HepG2 (cell line): ENCODE measurements around the gene MRPS5. TPM values are rescaled to one million over a fixed set of nuclear protein-coding genes. Genes with fewer than 3 reads are reported as not detected.
"Not testable (repeated sequence)": the region's sequence is repeated elsewhere in the genome, so short reads cannot be mapped to it uniquely, and the experiment has no call there.

Source experiments
- ATAC-seq: fragments of 200-7000 bp; cut with Tn5 transposase; 3 replicates; pipeline ENCODE4 v1.9.1; 2020; ENCODE audit warnings: mild to moderate bottlenecking, moderate library complexity
- BruUV-seq: library from RNA; stranded (reverse); fragments of 400-500 nt; replicated peaks from 2 replicates; lab custom pipeline; 2021; lab: Mats Ljungman, UMichigan
- CTCF ChIA-PET: fragments of 300-600 bp; formaldehyde crosslinking; extraction: SDS; loops from one replicate; lab custom pipeline; 2021; ENCODE audit warnings: low total read pairs, inconsistent platforms, low intra/inter-chr PET ratio; lab: Yijun Ruan, JAX
- POLR2A ChIA-PET: fragments of 350-600 bp; sonication (Branson Sonifier 250); formaldehyde crosslinking; loops from one replicate; lab custom pipeline; 2020; ENCODE audit warnings: antibody characterized with exemption, inconsistent platforms; lab: Yijun Ruan, JAX
- DNase-seq: peaks from one replicate; pipeline ENCODE4 v3.0.0-alpha.2; 2015; ENCODE audit warnings: low spot score
- FAIRE-seq: peaks from 3 replicates; lab custom pipeline; 2011; peaks lifted over from hg19 to GRCh38; lab: Jason Lieb, UNC
- H2AFZ ChIP-seq: one replicate; pipeline ENCODE4 v1.6.1; 2011; ENCODE audit warnings: low read length, inconsistent platforms
- H3K27ac ChIP-seq: fragments of 300-600 bp; 3 replicates; pipeline ENCODE4 v1.8.0; 2011; ENCODE audit warnings: mixed run types, mild to moderate bottlenecking, mixed read lengths, low read length, inconsistent platforms; ENCODE audit not compliant: insufficient read depth; ENCODE audit errors: extremely low read length
- H3K27me3 ChIP-seq, 2 experiments: fragments of 200-600 bp in 1 of 2; 2 replicates in 1 of 2; 3 replicates in 1 of 2; pipeline versions ENCODE4 v1.6.0 to v1.8.0; 2011; ENCODE audit warnings: low read length in 2 of 2, mild to moderate bottlenecking in 2 of 2, moderate library complexity in 2 of 2, inconsistent platforms in 1 of 2; ENCODE audit not compliant: insufficient read depth in 2 of 2, control insufficient read depth in 1 of 2
- H3K36me3 ChIP-seq, 2 experiments: fragments of 200-600 bp in 1 of 2; replicated peaks in 1 of 2; 2 replicates in 1 of 2; 3 replicates in 1 of 2; pipeline versions ENCODE4 v1.5.1 to v1.8.0; 2011; ENCODE audit warnings: low read length in 2 of 2, inconsistent platforms in 1 of 2; ENCODE audit not compliant: insufficient read depth in 2 of 2, control insufficient read depth in 1 of 2
- H3K4me1 ChIP-seq: 2 replicates; pipeline ENCODE4 v1.5.1; 2012; ENCODE audit warnings: low read length, inconsistent platforms; ENCODE audit not compliant: insufficient read depth
- H3K4me2 ChIP-seq: 2 replicates; pipeline ENCODE4 v1.6.0; 2011; ENCODE audit warnings: low read depth, low read length, inconsistent platforms
- H3K4me3 ChIP-seq, 3 experiments: fragments of 200-600 bp in 1 of 3; sonication (generic), shearing (Covaris generic) in 1 of 3; replicated peaks in 1 of 3; 2 replicates each; pipeline ENCODE4 v1.5.1; 2011 to 2016; ENCODE audit warnings: low read length in 3 of 3, inconsistent platforms in 2 of 3, low read depth in 2 of 3, mild to moderate bottlenecking in 2 of 3, control low read depth in 1 of 3, mixed read lengths in 1 of 3; ENCODE audit not compliant: insufficient read depth in 1 of 3
- H3K79me2 ChIP-seq: one replicate; pipeline ENCODE4 v1.6.1; 2011; ENCODE audit warnings: low read length, inconsistent platforms; ENCODE audit not compliant: insufficient read depth
- H3K9ac ChIP-seq: 2 replicates; pipeline ENCODE4 v1.6.0; 2011; ENCODE audit warnings: mild to moderate bottlenecking, low read depth, low read length, inconsistent platforms; ENCODE audit not compliant: insufficient read depth
- H3K9me3 ChIP-seq: 2 replicates; pipeline ENCODE4 v1.5.1; 2012; ENCODE audit warnings: mild to moderate bottlenecking, low read length
- H4K20me1 ChIP-seq: 2 replicates; pipeline ENCODE4 v1.6.0; 2011; ENCODE audit warnings: inconsistent platforms, mild to moderate bottlenecking, low read length, moderate library complexity; ENCODE audit not compliant: insufficient read depth
- RFX1 ChIP-seq: fragments of 450-650 bp; IDR thresholded peaks from 2 replicates; pipeline ENCODE4 v1.6.1; 2017
- YEATS2 ChIP-seq: sonication (generic); formaldehyde crosslinking; IDR thresholded peaks from 2 replicates; pipeline ENCODE4 v1.4.0; 2020; ENCODE audit warnings: missing genetic modification reagents, borderline replicate concordance
- ZBTB46 ChIP-seq: sonication (generic); formaldehyde crosslinking; IDR thresholded peaks from 2 replicates; pipeline ENCODE4 v1.4.0; 2020; ENCODE audit warnings: mild to moderate bottlenecking, missing genetic modification reagents, borderline replicate concordance
- ZFP1 ChIP-seq: IDR thresholded peaks from 2 replicates; pipeline ENCODE4 v1.6.1; 2016
- ZNF432 ChIP-seq: sonication (generic); formaldehyde crosslinking; IDR thresholded peaks from 2 replicates; pipeline ENCODE4 v1.5.0; 2020; ENCODE audit warnings: missing genetic modification reagents, mild to moderate bottlenecking, borderline replicate concordance
- WGBS: methylation state at CpG from one replicate; pipeline ENCODE4 v1.1.6; 2017; ENCODE audit warnings: low lambda C conversion rate; 5-methylcytosine and 5-hydroxymethylcytosine counted together
- in situ Hi-C: cut with HindIII; loops from 2 replicates; pipeline ENCODE4 v1.10.0; 2017; ENCODE audit warnings: low pct_unique_long_range_greater_than_20kb; ENCODE audit not compliant: extremely low pct_ligation_motif_present
- intact Hi-C: fragments of 100-400 bp; cut with micrococcal nuclease; formaldehyde crosslinking; loops from one replicate; pipeline ENCODE4 v1.10.0; 2022; ENCODE audit not compliant: unreplicated experiment
- polyA plus RNA-seq, 8 experiments: library from polyadenylated mRNA; depleted of rRNA in 3 of 8; stranded (reverse) in 7 of 8; unstranded in 1 of 8; fragments of >200 nt; fragmentation: Illumina TruSeq in 4 of 8; extraction: Trizol in 4 of 8; gene quantifications; 2 replicates each; pipeline versions ENCODE4 v1.2.1 to v1.2.3, GENCODE V29; 2011 to 2016; ENCODE audit warnings: low read depth in 4 of 8, missing spikeins in 1 of 8, mixed read lengths in 1 of 8; ENCODE audit not compliant: insufficient read depth in 1 of 8
- total RNA-seq, 5 experiments: library from RNA; depleted of rRNA; stranded (reverse); fragments of >200 nt; fragmentation: Illumina TruSeq; extraction: Trizol; gene quantifications; 2 replicates each; pipeline ENCODE4 v1.2.3, GENCODE V29; 2016; ENCODE audit warnings: low read depth in 1 of 5

Gene MRPS5
- total and polyA plus RNA-seq, 2 of the 13 experiments (the other 11 are each of a cell fraction or from before 2014, with no cell fraction given), result 98.8 to 134 TPM

GRCh38 chr2:95099910-95100309 is 21.7 kb downstream of the MRPS5 start:
- peaks cover 15 to 57% of the 10 kb centered on the region in 2 experiments for H3K36me3 ChIP-seq
- no peaks in the 10 kb centered on the region for H4K20me1 ChIP-seq
- no peak overlapping the region for H3K9ac ChIP-seq
- H2AFZ ChIP-seq, result no peak overlapping the region
- H3K4me2 ChIP-seq, result no peak overlapping the region
- in situ Hi-C loops (no loop called here), intact Hi-C loops (no loop called here)
- no peaks in the 10 kb centered on the region for H3K9me3 ChIP-seq
- POLR2A ChIA-PET, result no interaction called here
- no peaks in the 10 kb centered on the region for H3K27me3 ChIP-seq
- no peak for FAIRE-seq
- TF ChIP-seq ZNF432 (CRISPR knock-in tag) (no peak), YEATS2 (CRISPR knock-in tag) (no peak), ZFP1 (CRISPR knock-in tag) (no peak), RFX1 (no peak), ZBTB46 (CRISPR knock-in tag) (no peak)
- no peak overlapping the region for H3K4me3 ChIP-seq
- DNase-seq, result no peak
- H3K4me1 ChIP-seq, result no peaks in the 10 kb centered on the region
- ATAC-seq, result no peak
- H3K79me2 ChIP-seq, result peaks cover 4% of the 10 kb centered on the region
- 100% methylated on average over 2 of the region's 2 CpGs for WGBS
- no TSS peak for BruUV-seq
- no peak overlapping the region for H3K27ac ChIP-seq
- CTCF ChIA-PET, result no interaction called here

GRCh38 chr2:95098273-95098672 is 23.3 kb downstream of the MRPS5 start:
- POLR2A ChIA-PET, result not testable (repeated sequence)

More at GRCh38 chr2:95098273-95098672, 23.3 kb downstream of the MRPS5 start:
- H3K9me3 ChIP-seq, H3K79me2 ChIP-seq, H3K27ac ChIP-seq, BruUV-seq, H4K20me1 ChIP-seq, FAIRE-seq, H3K4me3 ChIP-seq, in situ Hi-C loops, H3K4me2 ChIP-seq, H3K27me3 ChIP-seq, ATAC-seq, CTCF ChIA-PET, H2AFZ ChIP-seq, intact Hi-C loops, DNase-seq, H3K9ac ChIP-seq, H3K4me1 ChIP-seq: not testable (repeated sequence)
- H3K36me3 ChIP-seq, result peaks cover 12 to 50% of the 10 kb centered on the region in 2 experiments; a peak in 4 of 5 replicates
- 99% methylated on average over 5 of the region's 5 CpGs for WGBS
